Measurements from ENCODE around the gene ASXL1. TPM values are rescaled to one million over a fixed set of nuclear protein-coding genes. Genes with fewer than 3 reads are reported as not detected.
A peak's percentile ranks its signal among the peaks of the same experiment; 100 is the strongest.

ASXL1 gene
- polyA plus RNA-seq, 4 donors, result 16.8 to 66.8 (median 20.6) TPM

DNA sequence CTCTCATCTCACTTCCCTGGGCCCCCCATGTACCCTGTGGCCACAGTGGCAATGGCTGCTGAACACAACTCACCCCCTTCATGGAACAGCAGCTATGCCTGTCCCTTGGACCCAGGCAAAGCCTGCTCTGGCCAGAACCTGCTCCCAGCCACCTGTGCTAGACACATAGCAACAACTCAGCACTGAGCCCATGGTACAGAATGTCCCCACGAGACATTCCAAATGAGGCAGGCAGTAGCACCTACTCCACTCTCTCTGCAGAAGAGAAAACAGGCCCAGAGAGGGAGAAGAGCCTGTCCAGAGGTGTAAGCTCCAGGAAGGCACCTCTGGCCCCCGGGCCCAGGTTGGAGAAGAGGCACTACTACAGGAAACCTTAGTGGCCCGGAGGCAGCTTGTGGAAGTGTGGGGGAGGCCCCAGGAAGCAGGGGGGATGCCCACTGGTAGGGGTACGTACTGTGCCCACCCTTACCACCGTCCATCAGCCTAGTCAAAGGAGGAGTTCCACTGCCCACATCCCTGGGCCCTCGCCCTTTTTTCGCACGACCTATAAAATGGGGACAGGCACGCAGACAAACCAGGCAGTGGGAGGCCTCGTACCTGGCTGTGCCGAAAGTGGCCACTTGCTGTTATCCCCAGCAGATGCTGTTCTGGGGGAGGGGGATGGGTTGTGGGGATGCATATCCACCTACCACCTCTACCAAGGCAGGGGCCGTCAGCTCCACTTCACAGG lies 97.2 kb downstream of the ASXL1 start:
- Histone ChIP-seq H3K4me1 (ENCODE audit: control insufficient read depth in 3 of 3, insufficient read depth in 2 of 3, low read depth in 1 of 3, low read length in 2 of 3) (peaks cover 0 to 23% (median 0%) of the 10 kb centered on the region in 3 donors), H3K27ac (ENCODE audit: low read depth in 1 of 3, low read length in 2 of 3) (no peak overlapping the region), H3K36me3 (ENCODE audit: control insufficient read depth in 3 of 3, insufficient read depth in 2 of 3, low read depth in 1 of 3, low read length in 3 of 3) (peaks cover 3 to 94% (median 26%) of the 10 kb centered on the region in 3 donors), H3K4me3 (ENCODE audit: low read depth in 1 of 3, low read length in 3 of 3) (no peak overlapping the region), H3K27me3 (ENCODE audit: control insufficient read depth in 3 of 3, insufficient read depth in 3 of 3, low read length in 3 of 3) (no peaks in the 10 kb centered on the region), H3K9me3 (ENCODE audit: control insufficient read depth in 2 of 2, insufficient read depth in 1 of 2, low read depth in 1 of 2, low read length in 1 of 2) (no peaks in the 10 kb centered on the region)
- no peak for DNase-seq
- FAIRE-seq, result no peak
- WGBS, 3 donors, result 85 to 90% (median 87%) methylated on average over 12 of the region's 12 CpGs

DNA sequence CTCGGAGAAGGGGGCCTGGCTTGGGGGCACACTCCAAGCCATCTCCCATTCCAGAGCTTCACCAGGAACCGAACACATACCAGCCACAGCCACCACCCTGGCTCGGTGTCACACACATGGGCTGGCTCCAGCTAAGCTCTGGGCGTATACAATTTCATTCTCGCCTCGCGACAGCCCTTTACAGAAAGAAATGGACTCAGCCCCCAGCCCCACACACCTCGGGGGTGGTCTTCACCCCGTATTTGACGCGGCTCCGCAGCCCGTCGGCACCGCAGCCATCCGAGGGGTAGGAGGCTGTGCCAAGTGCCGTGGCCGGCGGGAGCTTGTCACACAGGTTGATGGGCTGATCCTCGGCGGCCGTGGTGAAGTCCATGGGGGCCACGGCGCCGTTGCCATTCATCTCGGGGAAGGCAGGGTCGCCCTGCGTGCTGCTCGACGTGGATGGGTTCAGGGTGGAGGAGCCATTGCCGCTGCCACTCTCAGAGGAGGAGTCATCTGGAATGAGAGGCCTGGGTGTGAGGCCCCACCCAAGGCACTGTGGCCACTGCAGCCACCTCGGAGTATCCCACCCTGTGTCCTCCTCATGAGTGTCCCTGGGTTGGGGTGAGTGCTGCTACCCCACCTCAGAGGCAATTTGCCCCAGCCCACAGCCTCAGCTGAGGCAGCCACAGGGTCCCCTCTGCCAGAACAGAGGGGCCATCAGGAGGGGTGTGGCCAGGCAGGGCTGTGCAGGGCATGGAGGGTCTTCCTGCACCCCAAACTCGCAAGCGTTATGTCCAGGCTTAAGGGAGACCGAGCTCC lies 98.0 kb downstream of the ASXL1 start:
- H3K36me3 ChIP-seq (ENCODE audit: control insufficient read depth in 3 of 3, insufficient read depth in 2 of 3, low read depth in 1 of 3, low read length in 3 of 3), result peaks cover 3 to 94% (median 23%) of the 10 kb centered on the region in 3 donors
- 89 to 91% (median 90%) methylated on average over 34 to 35 of the region's 35 CpGs for WGBS, 3 donors

DNA sequence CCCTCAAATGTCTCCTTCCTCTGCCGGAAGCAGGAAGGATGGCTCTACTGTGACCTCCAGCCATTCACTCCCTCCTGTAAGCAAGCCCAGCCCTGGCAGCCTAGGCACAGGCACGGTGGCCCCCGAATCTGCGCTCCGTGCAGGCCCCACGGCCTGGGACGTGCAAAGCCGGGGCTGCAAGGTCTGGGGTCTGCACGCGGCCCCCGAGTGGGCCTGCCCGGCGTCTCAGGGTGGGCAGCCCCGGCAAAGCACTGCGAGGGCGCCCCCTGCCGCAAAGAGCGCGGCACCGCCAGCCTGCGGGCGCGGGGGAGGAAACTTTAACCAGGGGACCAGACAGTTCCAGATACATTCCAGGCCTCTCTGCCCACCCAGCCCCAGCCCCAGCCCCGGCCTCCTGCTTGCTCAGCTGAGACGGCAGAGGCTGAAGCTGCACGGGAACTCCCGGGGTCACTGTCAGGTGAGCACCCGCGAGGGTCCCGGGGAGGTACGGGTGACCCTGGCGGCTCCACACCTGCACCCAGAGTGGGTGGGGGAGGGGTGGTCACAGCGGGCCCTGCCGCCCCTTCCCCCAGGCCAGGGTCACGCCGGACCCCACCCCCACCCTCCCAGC lies 98.8 kb downstream of the ASXL1 start:
- 36 to 73% (median 70%) methylated on average over 24 to 36 of the region's 36 CpGs for WGBS, 3 donors
- peak overlapping the region in 1 of 3 donors; percentile 28 for H3K27ac ChIP-seq (ENCODE audit: low read depth in 1 of 3, low read length in 2 of 3)
- DNase-seq, result peak in 1 of 2 donors; percentile 58

More for the DNA sequence above, 98.0 kb downstream of the ASXL1 start:
- Histone ChIP-seq H3K9me3 (ENCODE audit: control insufficient read depth in 2 of 2, insufficient read depth in 1 of 2, low read depth in 1 of 2, low read length in 1 of 2) (no peaks in the 10 kb centered on the region), H3K4me3 (ENCODE audit: low read depth in 1 of 3, low read length in 3 of 3) (no peak overlapping the region), H3K4me1 (ENCODE audit: control insufficient read depth in 3 of 3, insufficient read depth in 2 of 3, low read depth in 1 of 3, low read length in 2 of 3) (peaks cover 0 to 20% (median 0%) of the 10 kb centered on the region in 3 donors), H3K27ac (ENCODE audit: low read depth in 1 of 3, low read length in 2 of 3) (no peak overlapping the region), H3K27me3 (ENCODE audit: control insufficient read depth in 3 of 3, insufficient read depth in 3 of 3, low read length in 3 of 3) (no peaks in the 10 kb centered on the region)
- DNase-seq (no peak), FAIRE-seq (no peak)

DNA sequence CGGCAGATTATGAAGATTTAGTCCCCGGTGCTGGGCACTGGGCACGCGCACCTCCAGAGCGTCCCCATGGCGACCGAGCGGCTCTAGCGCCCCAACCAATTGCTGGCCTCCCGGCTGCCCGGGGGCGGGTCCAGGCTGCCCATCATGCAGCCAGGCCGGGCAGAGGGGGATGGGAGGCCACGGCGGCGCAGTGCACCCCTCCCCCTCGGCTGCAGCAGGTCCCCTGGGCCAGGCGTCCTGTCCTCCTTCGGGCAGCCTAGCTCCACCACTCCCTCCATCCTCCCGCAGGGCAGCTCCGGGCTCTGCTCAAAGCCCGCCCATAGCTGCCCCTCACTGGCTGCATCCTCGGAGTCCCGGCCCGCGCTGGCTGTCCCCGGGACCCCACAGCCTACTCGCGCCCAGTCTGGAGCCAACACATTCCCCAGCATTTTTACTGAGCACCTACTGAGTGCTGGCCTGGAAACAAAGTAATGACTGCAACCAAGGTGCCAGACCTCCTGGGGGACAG lies 99.4 kb downstream of the ASXL1 start:
- FAIRE-seq (no peak), DNase-seq (peak in 1 of 2 donors; percentile 64)
- no peaks in the 10 kb centered on the region for H3K27me3 ChIP-seq (ENCODE audit: control insufficient read depth in 3 of 3, insufficient read depth in 3 of 3, low read length in 3 of 3)
- H3K4me3 ChIP-seq (ENCODE audit: low read depth in 1 of 3, low read length in 3 of 3), result peak overlapping the region in 1 of 3 donors; percentile 25
- H3K9me3 ChIP-seq (ENCODE audit: control insufficient read depth in 2 of 2, insufficient read depth in 1 of 2, low read depth in 1 of 2, low read length in 1 of 2), result no peaks in the 10 kb centered on the region
- peaks cover 0 to 28% (median 0%) of the 10 kb centered on the region in 3 donors for H3K4me1 ChIP-seq (ENCODE audit: control insufficient read depth in 3 of 3, insufficient read depth in 2 of 3, low read depth in 1 of 3, low read length in 2 of 3)
- peak overlapping the region in 1 of 3 donors; percentile 28 for H3K27ac ChIP-seq (ENCODE audit: low read depth in 1 of 3, low read length in 2 of 3)
- WGBS, 3 donors, result 37 to 87% (median 80%) methylated on average over 10 to 29 of the region's 29 CpGs
- H3K36me3 ChIP-seq (ENCODE audit: control insufficient read depth in 3 of 3, insufficient read depth in 2 of 3, low read depth in 1 of 3, low read length in 3 of 3), result peaks cover 3 to 92% (median 18%) of the 10 kb centered on the region in 3 donors

More for the DNA sequence above, 98.8 kb downstream of the ASXL1 start:
- peaks cover 3 to 92% (median 22%) of the 10 kb centered on the region in 3 donors for H3K36me3 ChIP-seq (ENCODE audit: control insufficient read depth in 3 of 3, insufficient read depth in 2 of 3, low read depth in 1 of 3, low read length in 3 of 3)
- no peaks in the 10 kb centered on the region for H3K27me3 ChIP-seq (ENCODE audit: control insufficient read depth in 3 of 3, insufficient read depth in 3 of 3, low read length in 3 of 3)
- H3K4me3 ChIP-seq (ENCODE audit: low read depth in 1 of 3, low read length in 3 of 3), result peak overlapping the region in 1 of 3 donors; percentile 25
- H3K4me1 ChIP-seq (ENCODE audit: control insufficient read depth in 3 of 3, insufficient read depth in 2 of 3, low read depth in 1 of 3, low read length in 2 of 3), result peaks cover 0 to 23% (median 0%) of the 10 kb centered on the region in 3 donors
- FAIRE-seq, result no peak
- no peaks in the 10 kb centered on the region for H3K9me3 ChIP-seq (ENCODE audit: control insufficient read depth in 2 of 2, insufficient read depth in 1 of 2, low read depth in 1 of 2, low read length in 1 of 2)

DNA sequence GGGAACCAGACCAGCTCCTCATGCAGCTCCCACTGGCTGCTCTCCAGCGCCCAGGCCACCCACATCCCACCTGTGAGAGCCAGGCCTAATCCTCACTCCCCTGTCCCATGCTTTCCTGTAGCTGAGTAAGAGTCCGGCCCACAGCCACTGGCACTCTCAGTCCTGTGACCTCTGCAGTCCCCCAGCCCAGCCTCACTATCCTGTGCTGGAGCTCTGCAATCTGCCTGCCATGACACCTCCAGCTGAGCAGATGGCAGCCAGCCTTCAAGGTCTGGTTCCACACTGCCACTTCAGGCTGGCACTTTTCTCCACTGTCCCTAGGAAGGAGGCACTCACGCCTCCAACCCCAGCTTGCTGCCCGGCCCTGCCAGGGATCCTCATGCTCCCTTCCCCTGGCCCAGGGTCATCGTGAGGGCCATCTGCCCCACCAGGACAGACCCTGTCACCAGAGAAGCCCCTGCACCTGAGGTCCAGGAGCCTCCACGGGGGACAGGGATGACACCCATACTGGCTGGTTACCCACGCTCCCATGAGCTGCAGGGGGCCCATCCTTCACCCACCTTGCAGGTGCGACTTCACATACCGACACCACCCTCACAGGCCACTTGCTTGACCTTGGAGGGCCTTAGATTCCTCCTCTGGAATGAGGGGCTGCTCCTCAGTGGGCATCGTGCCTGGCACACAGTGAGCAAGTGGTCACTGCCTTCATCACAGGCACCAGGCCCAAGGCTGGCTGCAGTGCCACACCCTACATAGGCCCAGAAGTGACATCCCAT lies 100.1 kb downstream of the ASXL1 start:
- Histone ChIP-seq H3K36me3 (ENCODE audit: control insufficient read depth in 3 of 3, insufficient read depth in 2 of 3, low read depth in 1 of 3, low read length in 3 of 3) (peaks cover 0 to 92% (median 10%) of the 10 kb centered on the region in 3 donors), H3K4me1 (ENCODE audit: control insufficient read depth in 3 of 3, insufficient read depth in 2 of 3, low read depth in 1 of 3, low read length in 2 of 3) (peaks cover under 1 to 33% (median 2%) of the 10 kb centered on the region in 3 donors), H3K27me3 (ENCODE audit: control insufficient read depth in 3 of 3, insufficient read depth in 3 of 3, low read length in 3 of 3) (no peaks in the 10 kb centered on the region), H3K4me3 (ENCODE audit: low read depth in 1 of 3, low read length in 3 of 3) (no peak overlapping the region), H3K27ac (ENCODE audit: low read depth in 1 of 3, low read length in 2 of 3) (peak overlapping the region in 1 of 3 donors; percentile 17), H3K9me3 (ENCODE audit: control insufficient read depth in 2 of 2, insufficient read depth in 1 of 2, low read depth in 1 of 2, low read length in 1 of 2) (no peaks in the 10 kb centered on the region)
- DNase-seq (no peak), FAIRE-seq (no peak)
- WGBS, 3 donors, result 85 to 89% (median 86%) methylated on average over 9 to 10 of the region's 10 CpGs

DNA sequence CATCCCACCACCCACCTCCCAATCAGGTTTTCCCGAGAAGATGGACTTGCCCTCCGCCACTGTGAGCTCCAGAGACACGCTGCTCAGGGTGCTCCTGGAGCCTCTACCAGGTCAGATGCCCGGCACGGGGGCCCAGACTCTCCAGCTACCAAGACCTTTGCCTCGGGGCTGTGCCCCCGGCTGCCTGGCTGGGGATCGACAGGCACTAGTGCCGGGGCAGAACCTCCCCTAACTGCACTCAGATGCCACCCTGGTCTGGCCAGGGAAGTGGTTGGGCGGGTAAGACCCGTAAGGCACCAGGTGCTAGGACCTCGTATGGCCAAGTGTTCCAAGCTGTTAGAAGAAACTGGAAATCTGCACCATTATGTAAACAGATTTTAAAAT lies 100.7 kb downstream of the ASXL1 start:
- H3K4me1 ChIP-seq (ENCODE audit: control insufficient read depth in 3 of 3, insufficient read depth in 2 of 3, low read depth in 1 of 3, low read length in 2 of 3), result peaks cover 2 to 39% (median 2%) of the 10 kb centered on the region in 3 donors
- FAIRE-seq, result no peak
- H3K27me3 ChIP-seq (ENCODE audit: control insufficient read depth in 3 of 3, insufficient read depth in 3 of 3, low read length in 3 of 3), result no peaks in the 10 kb centered on the region
- H3K36me3 ChIP-seq (ENCODE audit: control insufficient read depth in 3 of 3, insufficient read depth in 2 of 3, low read depth in 1 of 3, low read length in 3 of 3), result peaks cover 0 to 92% (median 5%) of the 10 kb centered on the region in 3 donors
- no peak overlapping the region for H3K27ac ChIP-seq (ENCODE audit: low read depth in 1 of 3, low read length in 2 of 3)
- DNase-seq, result no peak
- 63 to 75% (median 68%) methylated on average over 12 of the region's 12 CpGs for WGBS, 3 donors
- no peak overlapping the region for H3K4me3 ChIP-seq (ENCODE audit: low read depth in 1 of 3, low read length in 3 of 3)
- H3K9me3 ChIP-seq (ENCODE audit: control insufficient read depth in 2 of 2, insufficient read depth in 1 of 2, low read depth in 1 of 2, low read length in 1 of 2), result no peaks in the 10 kb centered on the region

DNA sequence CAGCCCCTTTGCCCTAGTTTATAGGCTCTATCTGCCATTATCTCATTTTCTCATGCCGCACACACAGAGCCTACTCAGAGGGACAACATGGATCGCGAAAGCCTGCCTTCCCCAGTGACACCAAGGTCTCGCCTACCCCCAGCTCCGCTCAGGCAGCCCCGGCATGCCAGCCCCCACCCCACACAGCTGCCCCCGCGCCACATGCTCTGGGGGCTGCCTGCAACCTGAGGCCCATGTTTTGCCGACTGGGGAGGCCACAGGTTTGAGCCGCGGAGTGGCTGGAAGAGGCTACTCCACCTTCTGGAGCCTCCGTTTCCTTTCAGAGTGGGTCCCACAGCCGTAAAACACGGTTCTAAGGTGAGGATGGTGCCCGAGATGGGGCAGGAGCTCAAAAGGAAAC lies 102.1 kb downstream of the ASXL1 start:
- Histone ChIP-seq H3K27me3 (ENCODE audit: control insufficient read depth in 3 of 3, insufficient read depth in 3 of 3, low read length in 3 of 3) (no peaks in the 10 kb centered on the region), H3K9me3 (ENCODE audit: control insufficient read depth in 2 of 2, insufficient read depth in 1 of 2, low read depth in 1 of 2, low read length in 1 of 2) (no peaks in the 10 kb centered on the region), H3K27ac (ENCODE audit: low read depth in 1 of 3, low read length in 2 of 3) (no peak overlapping the region), H3K4me3 (ENCODE audit: low read depth in 1 of 3, low read length in 3 of 3) (no peak overlapping the region), H3K4me1 (ENCODE audit: control insufficient read depth in 3 of 3, insufficient read depth in 2 of 3, low read depth in 1 of 3, low read length in 2 of 3) (peaks cover 2 to 53% (median 4%) of the 10 kb centered on the region in 3 donors), H3K36me3 (ENCODE audit: control insufficient read depth in 3 of 3, insufficient read depth in 2 of 3, low read depth in 1 of 3, low read length in 3 of 3) (peaks cover 0 to 92% (median 0%) of the 10 kb centered on the region in 3 donors)
- WGBS, 3 donors, result 88 to 92% (median 89%) methylated on average over 15 of the region's 15 CpGs
- no peak for DNase-seq
- FAIRE-seq, result no peak
